Measurements from ENCODE around the gene CLEC9A.

DNA sequence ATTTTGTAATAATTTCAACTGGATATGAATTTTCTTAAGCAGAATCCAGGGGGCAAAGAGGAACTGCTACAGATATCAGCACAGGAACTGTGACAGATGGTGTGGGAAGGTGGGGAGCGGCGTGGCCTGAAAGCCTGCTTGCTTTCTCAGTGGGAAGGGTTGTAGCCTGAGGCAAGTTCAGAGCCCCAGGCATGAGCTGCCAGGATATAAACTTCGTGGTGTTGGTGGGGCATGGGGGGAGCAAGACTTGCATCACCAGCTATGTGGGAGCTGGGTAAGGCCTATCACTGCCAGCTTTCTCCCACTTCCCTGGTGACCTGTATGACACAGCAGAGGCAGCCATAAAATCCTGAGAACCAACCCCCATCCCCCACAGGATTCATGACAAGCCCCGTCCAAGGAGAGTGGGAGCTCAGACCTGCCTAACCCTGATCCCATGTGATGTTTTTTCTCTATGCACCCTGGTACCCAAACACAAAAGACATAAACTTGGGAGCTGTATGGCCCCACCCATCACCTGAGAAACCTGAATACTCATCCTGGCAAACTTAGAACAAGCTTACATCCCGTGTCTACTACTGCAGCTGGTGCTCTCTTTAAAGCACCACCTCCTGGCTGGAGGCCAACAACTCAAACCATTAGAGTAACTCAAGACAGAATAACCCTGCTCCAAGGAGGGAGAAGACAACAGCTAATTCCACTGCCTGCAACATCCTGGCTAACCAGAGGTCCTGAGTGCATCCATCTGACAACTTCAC is 51.8 kb downstream of the CLEC9A start:
- TF ChIP-seq POLR2A (IDR thresholded peaks at IDR 0.05), result no peak
- TF ChIP-seq, protein P1, sequence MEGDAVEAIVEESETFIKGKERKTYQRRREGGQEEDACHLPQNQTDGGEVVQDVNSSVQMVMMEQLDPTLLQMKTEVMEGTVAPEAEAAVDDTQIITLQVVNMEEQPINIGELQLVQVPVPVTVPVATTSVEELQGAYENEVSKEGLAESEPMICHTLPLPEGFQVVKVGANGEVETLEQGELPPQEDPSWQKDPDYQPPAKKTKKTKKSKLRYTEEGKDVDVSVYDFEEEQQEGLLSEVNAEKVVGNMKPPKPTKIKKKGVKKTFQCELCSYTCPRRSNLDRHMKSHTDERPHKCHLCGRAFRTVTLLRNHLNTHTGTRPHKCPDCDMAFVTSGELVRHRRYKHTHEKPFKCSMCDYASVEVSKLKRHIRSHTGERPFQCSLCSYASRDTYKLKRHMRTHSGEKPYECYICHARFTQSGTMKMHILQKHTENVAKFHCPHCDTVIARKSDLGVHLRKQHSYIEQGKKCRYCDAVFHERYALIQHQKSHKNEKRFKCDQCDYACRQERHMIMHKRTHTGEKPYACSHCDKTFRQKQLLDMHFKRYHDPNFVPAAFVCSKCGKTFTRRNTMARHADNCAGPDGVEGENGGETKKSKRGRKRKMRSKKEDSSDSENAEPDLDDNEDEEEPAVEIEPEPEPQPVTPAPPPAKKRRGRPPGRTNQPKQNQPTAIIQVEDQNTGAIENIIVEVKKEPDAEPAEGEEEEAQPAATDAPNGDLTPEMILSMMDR (IDR thresholded peaks at IDR 0.05), result no peak
